Activated T-cell treated with anti-CD3 and anti-CD28 coated beads for 4 hours (primary cell): ENCODE measurements around the gene MAP2K6.
"Not testable (repeated sequence)": the region's sequence is repeated elsewhere in the genome, so short reads cannot be mapped to it uniquely, and the experiment has no call there.

Experiments
- DNase-seq: peaks from one replicate; pipeline ENCODE4 v3.0.0-alpha.2; 2020

The MAP2K6 gene

GRCh38 chr17:69460963-69461922 is 46.7 kb downstream of the MAP2K6 start:
- DNase-seq: no peak

- DNase-seq: no peak
These were observed 47.5 kb downstream of the MAP2K6 start for GRCh38 chr17:69461951-69462369.

GRCh38 chr17:69462882-69463281 is 48.4 kb downstream of the MAP2K6 start:
- no peak for DNase-seq

- no peak for DNase-seq
These were observed 52.0 kb downstream of the MAP2K6 start for GRCh38 chr17:69466451-69466850.

- DNase-seq: no peak
These were observed 52.6 kb downstream of the MAP2K6 start for GRCh38 chr17:69466905-69467667.

GRCh38 chr17:69468207-69468606 is 53.7 kb downstream of the MAP2K6 start:
- DNase-seq: no peak

- DNase-seq: no peak
These were observed 56.2 kb downstream of the MAP2K6 start for GRCh38 chr17:69470702-69471101.

- no peak for DNase-seq
These were observed 56.9 kb downstream of the MAP2K6 start for GRCh38 chr17:69471406-69471805.

- no peak for DNase-seq
These were observed 59.6 kb downstream of the MAP2K6 start for GRCh38 chr17:69473841-69474831.

- DNase-seq: no peak
These were observed 62.9 kb downstream of the MAP2K6 start for GRCh38 chr17:69477204-69477902.

GRCh38 chr17:69477903-69478266 is 63.4 kb downstream of the MAP2K6 start:
- DNase-seq: no peak

GRCh38 chr17:69478916-69479315 is 64.4 kb downstream of the MAP2K6 start:
- DNase-seq: no peak

GRCh38 chr17:69479756-69480155 is 65.3 kb downstream of the MAP2K6 start:
- DNase-seq: not testable (repeated sequence)

- DNase-seq: no peak
These were observed 65.7 kb downstream of the MAP2K6 start for GRCh38 chr17:69480245-69480644.

- DNase-seq: no peak
These were observed 70.8 kb downstream of the MAP2K6 start for GRCh38 chr17:69485251-69485661.

- DNase-seq: no peak
These were observed 71.6 kb downstream of the MAP2K6 start for GRCh38 chr17:69485901-69486643.

- no peak for DNase-seq
These were observed 72.5 kb downstream of the MAP2K6 start for GRCh38 chr17:69486779-69487637.

- DNase-seq: no peak
These were observed 74.8 kb downstream of the MAP2K6 start for GRCh38 chr17:69489313-69489712.

GRCh38 chr17:69492410-69493071 is 78.0 kb downstream of the MAP2K6 start:
- no peak for DNase-seq

- DNase-seq: no peak
These were observed 81.3 kb downstream of the MAP2K6 start for GRCh38 chr17:69495787-69496186.
